ENCODE results near the gene DMRTA2.
"Not testable (repeated sequence)": the region's sequence is repeated elsewhere in the genome, so short reads cannot be mapped to it uniquely, and the experiment has no call there.

The DMRTA2 gene

DNA sequence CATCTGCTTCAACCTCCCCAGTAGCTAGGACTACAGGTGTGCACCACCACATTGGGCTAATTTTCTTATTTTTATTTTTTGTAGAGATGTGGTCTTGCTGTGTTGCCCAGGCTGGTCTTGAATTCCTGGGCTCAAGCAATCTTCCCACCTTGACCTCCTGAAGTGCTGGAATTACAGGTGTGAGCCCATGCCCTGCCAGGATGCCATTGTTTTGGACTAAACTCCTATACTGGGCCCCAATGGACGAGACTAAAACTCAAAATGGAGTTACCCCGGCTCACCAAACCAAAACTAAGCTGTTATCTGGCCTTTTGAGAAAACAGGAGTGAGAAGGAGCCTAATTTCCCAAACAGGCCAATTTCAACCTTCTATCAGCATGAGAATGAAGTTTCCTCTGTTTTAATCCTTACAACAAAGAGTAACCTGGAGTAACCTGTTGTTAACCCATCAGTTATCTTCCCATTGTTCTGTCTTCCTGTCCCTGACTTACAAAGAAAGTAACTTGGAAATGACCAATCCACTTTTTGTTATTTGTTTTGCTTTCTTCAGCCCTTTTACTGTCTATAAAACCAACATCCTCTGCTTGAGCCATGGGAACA lies 29.6 kb downstream of the DMRTA2 start:
- DNase-seq, result no peak

GRCh38 chr1:50381551-50381950 lies 41.7 kb downstream of the DMRTA2 start:
- not testable (repeated sequence) for DNase-seq

DNA sequence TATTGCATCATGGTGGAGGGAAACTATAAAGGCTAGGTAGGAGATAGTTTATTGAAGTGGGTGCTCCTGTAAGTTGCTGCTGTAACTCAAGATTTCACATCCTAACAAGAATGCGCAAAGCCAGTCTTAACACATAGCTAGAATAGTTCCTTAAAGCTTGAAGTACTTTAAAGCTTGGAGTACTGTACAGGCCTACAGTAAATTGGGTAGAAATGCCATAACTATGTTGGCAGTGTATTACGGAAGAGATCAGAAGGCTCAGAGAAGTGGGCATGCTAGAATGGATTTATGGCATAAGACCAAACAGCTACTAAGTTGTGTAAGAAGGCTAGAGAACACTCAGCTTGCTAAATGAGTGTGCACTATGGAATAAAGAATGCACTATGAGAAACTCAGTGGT lies 44.5 kb downstream of the DMRTA2 start:
- DNase-seq, result no peak

DNA sequence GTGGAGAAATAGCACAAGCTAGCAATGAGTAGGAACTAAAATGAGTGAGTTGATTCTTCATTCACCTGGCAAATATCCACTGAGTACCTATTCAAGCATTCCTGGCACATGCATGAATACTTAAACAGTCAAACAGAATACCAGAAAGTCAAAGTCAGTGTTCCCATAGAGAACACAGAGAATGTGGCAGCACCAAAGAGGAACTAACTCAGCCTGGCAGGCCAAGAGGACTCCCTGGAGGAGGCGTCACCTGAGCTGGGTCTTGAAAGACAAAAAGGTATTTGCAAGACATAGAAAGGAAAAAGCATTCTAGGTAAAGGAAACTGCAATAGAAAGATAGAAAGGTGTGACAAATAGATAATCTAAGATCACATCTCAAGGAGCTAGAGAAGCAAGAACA lies 49.7 kb downstream of the DMRTA2 start:
- no peak for DNase-seq

DNA sequence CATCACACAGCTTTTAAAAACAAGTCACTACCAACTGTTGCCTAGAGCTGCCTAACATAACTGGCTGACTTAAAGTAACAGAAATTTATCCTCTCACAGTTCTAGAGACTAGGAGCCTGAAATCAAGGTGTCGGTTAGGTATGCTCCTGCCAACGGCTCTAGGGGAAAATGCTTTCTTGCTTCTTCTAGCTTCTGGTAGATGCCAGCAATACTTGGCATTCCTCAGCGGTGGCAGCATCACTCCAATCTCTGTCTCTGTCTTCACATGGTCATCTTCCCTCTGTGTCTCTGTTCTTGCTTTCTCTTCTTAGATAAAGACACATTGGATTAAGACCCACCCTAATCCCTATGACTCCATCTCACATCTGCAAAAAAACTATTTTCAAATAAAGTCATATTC lies 51.5 kb downstream of the DMRTA2 start:
- no peak for DNase-seq

DNA sequence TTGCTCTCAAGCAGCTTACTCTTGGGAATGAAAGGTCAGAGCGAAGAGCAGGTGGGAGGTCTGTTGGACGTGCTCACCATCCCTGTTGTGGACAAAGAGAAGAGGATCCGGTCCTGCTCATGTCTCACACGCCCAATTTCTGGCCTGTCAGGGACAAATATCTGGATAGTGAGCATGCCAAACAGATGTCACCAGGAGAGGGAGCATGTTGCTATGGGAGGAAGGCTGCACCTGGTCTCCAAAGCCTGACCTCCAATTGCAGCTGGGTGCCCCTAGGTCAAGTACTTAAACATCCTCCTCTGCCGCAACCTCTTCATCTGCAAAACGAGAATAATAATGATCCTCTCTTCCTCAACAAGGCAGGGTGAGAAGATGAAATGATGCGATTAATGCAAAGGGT lies 53.4 kb downstream of the DMRTA2 start:
- no peak for DNase-seq

DNA sequence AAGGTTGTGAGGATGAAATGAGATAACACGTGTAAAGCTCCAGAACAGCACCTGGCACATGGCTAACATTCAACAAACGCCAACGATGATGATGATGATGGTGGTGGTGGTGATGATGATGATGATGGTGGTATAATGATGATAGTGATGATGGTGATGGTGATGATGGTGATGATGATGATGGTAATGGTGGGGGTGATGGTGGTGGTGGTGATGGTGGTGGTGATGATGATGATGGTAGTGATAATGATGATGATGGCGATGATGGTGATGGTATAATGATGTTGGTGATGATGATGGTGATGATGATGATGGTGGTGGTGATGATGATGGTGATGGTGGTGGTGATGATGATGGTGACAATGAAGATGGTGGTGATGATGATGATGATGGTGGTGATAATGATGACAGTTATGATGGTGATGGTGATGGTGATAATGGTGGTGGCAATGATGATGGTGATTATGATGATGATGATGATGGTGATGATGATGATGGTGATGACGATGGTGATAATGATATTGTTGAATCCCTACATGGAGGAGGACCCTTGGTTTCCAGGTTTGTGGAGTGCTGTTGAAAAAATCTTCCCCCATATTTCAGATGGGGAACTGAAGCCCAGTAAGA lies 54.1 kb downstream of the DMRTA2 start:
- DNase-seq, result no peak

- DNase-seq, result peak in 22 of 56 donors; percentile 3 to 44 (median 14)
Measured at GRCh38 chr1:50368179-50369007, 54.9 kb downstream of the DMRTA2 start.

Data from amygdala (tissue), 56 donors.